Measurements from ENCODE around the gene DKK1. TPM values are rescaled to one million over a fixed set of nuclear protein-coding genes. Genes with fewer than 3 reads are reported as not detected.
"Not testable (repeated sequence)": the region's sequence is repeated elsewhere in the genome, so short reads cannot be mapped to it uniquely, and the experiment has no call there.

DKK1 gene
- total and polyA plus RNA-seq, 4 donors, result 0.08 to 1.1 (median 0.20) TPM; not detected in 1

GRCh38 chr10:52359441-52359840, 45.4 kb downstream of the DKK1 start (continued):
- TF ChIP-seq REST (IDR thresholded peaks at IDR 0.05) (no peak), FOXA1 (IDR thresholded peaks at IDR 0.05) (no peak), EGR1 (IDR thresholded peaks at IDR 0.05; ENCODE audit: low read depth in 2 of 2) (no peak), GABPA (IDR thresholded peaks at IDR 0.05 in 1 of 2, conservative IDR thresholded peaks at IDR 0.05 in 1 of 2) (no peak)
- TF ChIP-seq, protein P1, sequence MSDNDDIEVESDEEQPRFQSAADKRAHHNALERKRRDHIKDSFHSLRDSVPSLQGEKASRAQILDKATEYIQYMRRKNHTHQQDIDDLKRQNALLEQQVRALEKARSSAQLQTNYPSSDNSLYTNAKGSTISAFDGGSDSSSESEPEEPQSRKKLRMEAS (IDR thresholded peaks at IDR 0.05), result no peak

DNA sequence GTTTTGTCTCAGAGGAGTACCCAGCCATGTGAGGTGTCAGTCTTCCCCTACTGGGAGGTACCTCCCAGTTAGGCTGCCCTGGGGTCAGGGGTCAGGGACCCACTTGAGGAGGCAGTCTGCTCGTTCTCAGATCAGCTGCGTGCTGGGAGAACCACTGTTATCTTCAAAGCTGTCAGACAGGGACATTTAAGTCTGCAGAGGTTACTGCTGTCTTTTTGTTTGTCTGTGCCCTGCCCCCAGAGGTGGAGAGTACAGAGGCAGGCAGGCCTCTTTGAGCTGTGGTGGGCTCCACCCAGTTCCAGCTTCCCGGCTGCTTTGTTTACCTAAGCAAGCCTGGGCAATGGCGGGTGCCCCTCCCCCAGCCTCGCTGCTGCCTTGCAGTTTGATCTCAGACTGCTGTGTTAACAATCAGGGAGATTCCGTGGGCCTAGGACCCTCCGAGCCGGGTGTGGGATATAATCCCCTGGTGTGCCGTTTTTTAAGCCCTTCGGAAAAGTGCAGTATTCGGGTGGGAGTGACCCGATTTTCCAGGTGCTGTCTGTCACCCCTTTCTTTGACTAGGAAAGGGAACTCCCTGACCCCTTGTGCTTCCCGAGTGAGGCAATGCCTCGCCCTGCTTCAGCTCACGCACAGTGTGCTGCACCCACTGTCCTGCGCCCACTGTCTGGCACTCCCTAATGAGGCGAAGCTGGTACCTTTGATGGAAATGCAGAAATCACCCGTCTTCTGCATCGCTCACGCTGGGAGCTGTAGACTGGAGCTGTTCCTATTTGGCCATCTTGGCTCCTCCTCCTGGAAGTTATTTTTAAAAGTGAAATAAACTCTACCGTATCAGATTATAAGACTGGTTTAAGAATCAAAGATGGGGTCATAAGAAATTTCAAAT, 51.7 kb downstream of the DKK1 start:
- not testable (repeated sequence) for H3K9me3 ChIP-seq (ENCODE audit: control insufficient read depth in 4 of 4, low read length in 3 of 4); H3K36me3 ChIP-seq (ENCODE audit: control insufficient read depth in 4 of 4, insufficient read depth in 3 of 4, low read depth in 1 of 4, low read length in 3 of 4); H3K4me3 ChIP-seq (ENCODE audit: low read depth in 1 of 3, low read length in 3 of 3); H3K4me1 ChIP-seq (ENCODE audit: control insufficient read depth in 4 of 4, insufficient read depth in 4 of 4, low read length in 3 of 4); H3K9ac ChIP-seq (ENCODE audit: low read depth in 1 of 2, low read length in 2 of 2); H3K27ac ChIP-seq (ENCODE audit: low read depth in 1 of 2, low read length in 2 of 2); DNase-seq (ENCODE audit: low spot score); H3K27me3 ChIP-seq (ENCODE audit: control insufficient read depth in 4 of 4, insufficient read depth in 4 of 4, low read length in 3 of 4)
- 79% methylated on average over 20 of the region's 21 CpGs for WGBS
